SH-SY5Y (cell line): Measurements from ENCODE around the gene RELA.

Experiments
- GATA2 ChIP-seq: IDR thresholded peaks from 2 replicates; pipeline ENCODE4 v1.6.1; 2011; ENCODE audit warnings: mild to moderate bottlenecking, low read depth, low read length
- GATA3 ChIP-seq: IDR thresholded peaks from 2 replicates; pipeline ENCODE4 v1.6.1; 2011; ENCODE audit warnings: low read depth, mild to moderate bottlenecking, low read length, moderate library complexity

- TF ChIP-seq GATA3: no peak
- TF ChIP-seq GATA2: no peak
Observed at GRCh38 chr11:65604258-65604657, 58.5 kb downstream of the RELA start.
